ENCODE measurements around the gene ARHGAP31. TPM values are rescaled to one million over a fixed set of nuclear protein-coding genes. Genes with fewer than 3 reads are reported as not detected.

ARHGAP31 gene
- total and polyA plus RNA-seq, 2 of the 8 experiments (the other 6 are each of a cell fraction or from before 2014, with no cell fraction given) = 1.1 to 7.6 TPM

DNA sequence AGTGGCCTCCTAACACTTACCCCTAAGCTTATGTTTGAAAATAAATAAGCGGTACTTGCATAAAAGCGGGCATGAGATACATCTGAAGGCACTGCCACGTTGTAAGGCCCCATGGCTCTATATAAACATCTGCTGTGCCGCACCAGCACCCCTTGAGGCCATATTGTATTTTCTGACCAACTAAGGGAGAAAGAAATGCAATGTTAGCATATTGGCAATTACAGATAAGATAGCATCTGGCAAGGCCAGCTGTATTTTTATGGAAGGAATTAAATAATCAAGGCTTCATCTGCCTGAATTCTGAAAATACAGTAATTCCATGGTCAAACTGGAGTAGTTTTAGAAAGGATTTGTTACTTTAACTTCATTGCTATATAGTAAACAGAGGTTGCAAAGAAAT lies 140.5 kb downstream of the ARHGAP31 start:
- Histone ChIP-seq H3K4ac (replicated peaks; ENCODE audit: insufficient read length, low read depth, low read length) (no peak overlapping the region), H2BK5ac (ENCODE audit: low read depth, low read length) (no peak overlapping the region), H3K14ac (ENCODE audit: insufficient read length) (no peak overlapping the region), H2AK5ac (ENCODE audit: low read depth, low read length) (no peak overlapping the region), H2BK120ac (replicated peaks; ENCODE audit: low read depth, low read length) (no peak overlapping the region), H3K4me1 (replicated peaks in 1 of 4; ENCODE audit: control insufficient read depth in 3 of 4, insufficient read depth in 4 of 4, low read length in 3 of 4) (no peaks in the 10 kb centered on the region), H3K9ac (replicated peaks in 1 of 4; ENCODE audit: extremely low read depth in 1 of 4, low read depth in 3 of 4, low read length in 3 of 4) (no peak overlapping the region), H4K91ac (replicated peaks; ENCODE audit: insufficient read length, low read length) (no peak overlapping the region), H2AFZ (ENCODE audit: low read length) (no peak overlapping the region), H3K56ac (replicated peaks; ENCODE audit: insufficient read length, low read depth, low read length) (no peak overlapping the region), H3K23ac (ENCODE audit: insufficient read length) (no peak overlapping the region), H3K23me2 (ENCODE audit: low read depth, low read length) (no peaks in the 10 kb centered on the region), H2BK20ac (ENCODE audit: low read length) (no peak overlapping the region), H3K27me3 (replicated peaks in 1 of 4; ENCODE audit: control insufficient read depth in 3 of 4, extremely low read depth in 1 of 4, insufficient read depth in 3 of 4, low read length in 3 of 4) (no peaks in the 10 kb centered on the region), H3K9me3 (ENCODE audit: insufficient read depth in 2 of 2, low read depth in 1 of 2, low read length in 1 of 2) (peaks cover 5 to 6% of the 10 kb centered on the region in 2 experiments; a peak in 2 of 4 replicates), H2BK15ac (ENCODE audit: low read length) (no peak overlapping the region), H2BK12ac (ENCODE audit: low read depth, low read length) (no peak overlapping the region), H3K79me1 (ENCODE audit: low read depth, low read length) (no peaks in the 10 kb centered on the region), H3K79me2 (ENCODE audit: control insufficient read depth in 1 of 2, insufficient read depth in 2 of 2, low read length in 2 of 2) (no peaks in the 10 kb centered on the region), H3K4me3 (ENCODE audit: extremely low read depth in 1 of 4, insufficient read depth in 2 of 4, low read depth in 3 of 4, low read length in 4 of 4) (no peak overlapping the region), H4K5ac (ENCODE audit: insufficient read length, low read depth, low read length) (no peak overlapping the region), H4K20me1 (replicated peaks in 1 of 2; ENCODE audit: control insufficient read depth in 1 of 2, insufficient read depth in 2 of 2, low read length in 2 of 2) (no peaks in the 10 kb centered on the region), H3K27ac (ENCODE audit: low read depth, low read length) (no peak overlapping the region), H4K8ac (ENCODE audit: extremely low read depth, insufficient read depth, low read length) (no peak overlapping the region; the same call in 1 of the 2 replicates), H3K36me3 (ENCODE audit: control insufficient read depth in 2 of 4, insufficient read depth in 4 of 4, low read length in 3 of 4) (peaks cover 33 to 82% (median 64%) of the 10 kb centered on the region in 4 experiments), H3K18ac (ENCODE audit: extremely low read depth, low read length) (no peak overlapping the region), H3K4me2 (ENCODE audit: insufficient read depth in 1 of 2, low read depth in 2 of 2, low read length in 2 of 2) (no peak overlapping the region)
- FAIRE-seq = no peak
- POLR2A ChIA-PET (ENCODE audit: partially characterized antibody) = interaction anchor here (0.8 to 1.4 kb wide), 2 partner anchors 29 to 64 kb away, joined by 3 read pairs; partner anchors contain the start of genes TIMMDC1 and TMEM39A
- no peak for DNase-seq (ENCODE audit: low read depth in 1 of 2, low spot score in 2 of 2)
- CTCF ChIA-PET (ENCODE audit: partially characterized antibody) = interaction anchor here (1.0 to 1.4 kb wide), 4 partner anchors 24 to 246 kb away, joined by 3 to 4 read pairs (median 3); partner anchors contain the start of gene B4GALT4
- TF ChIP-seq RBBP5 (IDR thresholded peaks at IDR 0.05; ENCODE audit: borderline replicate concordance, low read depth, low read length) (no peak), ATF3 (IDR thresholded peaks at IDR 0.05; ENCODE audit: insufficient read depth, low read depth, low read length) (no peak), RAD21 (IDR thresholded peaks at IDR 0.05 in 1 of 2, conservative IDR thresholded peaks at IDR 0.05 in 1 of 2; ENCODE audit: low read depth in 2 of 2, low read length in 2 of 2) (peak in 1 of 2 experiments; percentile 7; a peak in 1 of 4 replicates)
- WGBS, 2 experiments (ENCODE audit: extremely low coverage in 1 of 2, insufficient coverage in 1 of 2, insufficient read length in 1 of 2, insufficient replicate concordance in 2 of 2, low coverage in 1 of 2, low lambda C conversion rate in 2 of 2, missing lambda C conversion rate in 1 of 2) = 95% methylated on average over 4 of the region's 4 CpGs; no CpG with 5 or more reads in 1 of the 2 experiments

Measured in H1 (cell line).